GM23338 (cell line): ENCODE measurements around the gene OR6C6.

ENCODE experiments used
- CTCF ChIP-seq, 2 experiments: fragments of 200-600 bp in 1 of 2; sonication (generic) in 1 of 2; conservative IDR thresholded peaks; 2 replicates each; pipeline versions ENCODE4 v1.5.1 to v1.6.1; 2016 to 2017; ENCODE audit warnings: antibody characterized with exemption in 2 of 2, low read depth in 2 of 2, mild to moderate bottlenecking in 2 of 2, moderate library complexity in 1 of 2
- ETS1 ChIP-seq: IDR thresholded peaks from 2 replicates; pipeline ENCODE4 v1.6.1; 2016; ENCODE audit warnings: antibody characterized with exemption
- EZH2 ChIP-seq: fragments of 200-600 bp; sonication (generic); IDR thresholded peaks from one replicate; pipeline ENCODE4 v1.8.0; 2017; ENCODE audit warnings: antibody characterized with exemption, mild to moderate bottlenecking, low read depth; ENCODE audit not compliant: unreplicated experiment
- EZH2phosphoT487 ChIP-seq: fragments of 200-600 bp; sonication (generic); IDR thresholded peaks from one replicate; pipeline ENCODE4 v1.8.1; 2018; ENCODE audit warnings: antibody characterized with exemption; ENCODE audit not compliant: unreplicated experiment
- JUNB ChIP-seq: IDR thresholded peaks from one replicate; pipeline ENCODE4 v1.6.1; 2016; ENCODE audit warnings: antibody characterized with exemption; ENCODE audit not compliant: unreplicated experiment
- POLR2AphosphoS5 ChIP-seq: IDR thresholded peaks from 2 replicates; pipeline ENCODE4 v1.6.1; 2016; ENCODE audit warnings: antibody characterized with exemption, low read depth
- ZNF114 ChIP-seq: fragments of 250-450 bp; sonication (Bioruptor Pico); IDR thresholded peaks from 2 replicates; pipeline ENCODE4 v1.5.0; 2020; ENCODE audit warnings: mild to moderate bottlenecking, moderate library complexity

GRCh38 chr12:55314043-55314442 is 17.7 kb upstream of the OR6C6 start, which contains the start of gene OR6C1:
- TF ChIP-seq CTCF (conservative IDR thresholded peaks at IDR 0.05; ENCODE audit: low read depth in 2 of 2): no peak
- no peak for TF ChIP-seq EZH2phosphoT487
- no peak for TF ChIP-seq EZH2
- TF ChIP-seq POLR2AphosphoS5: no peak
- TF ChIP-seq ZNF114 (CRISPR knock-in tag): no peak
- no peak for TF ChIP-seq JUNB
- no peak for TF ChIP-seq ETS1
